ENCODE measurements around the gene SPEF1. TPM values are rescaled to one million over a fixed set of nuclear protein-coding genes. Genes with fewer than 3 reads are reported as not detected.

The SPEF1 gene
- total and polyA plus RNA-seq, 10 donors, result 0.06 to 0.11 TPM; not detected in 8

DNA sequence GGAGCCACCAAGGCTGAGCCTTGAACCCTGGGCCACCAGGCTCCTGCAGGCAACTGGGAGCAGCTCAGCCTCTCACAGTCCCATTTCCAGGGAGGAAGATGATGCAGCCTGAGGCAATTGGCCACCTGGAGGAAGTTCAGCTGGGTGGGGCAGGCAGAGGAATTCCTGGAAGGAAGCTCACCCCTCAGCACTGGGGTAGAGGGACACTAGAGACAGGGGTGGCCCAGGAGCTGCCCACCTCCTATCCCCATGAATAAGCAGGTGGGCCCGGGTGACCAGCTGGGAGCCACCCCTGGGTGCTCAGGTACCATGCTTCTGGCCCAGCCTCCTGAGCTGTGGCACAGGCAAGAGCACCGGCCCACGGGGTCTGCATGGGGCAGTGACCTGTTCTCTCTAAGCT, 52.4 kb downstream of the SPEF1 start:
- peak; percentile 62 for DNase-seq
- Histone ChIP-seq H3K9me3 (no peaks in the 10 kb centered on the region), H3K27me3 (replicated peaks in 1 of 7) (peaks cover 0 to 83% (median 10%) of the 10 kb centered on the region in 7 donors), H3K4me3 (no peak overlapping the region), H3K36me3 (no peaks in the 10 kb centered on the region), H3K27ac (peak overlapping the region in 1 of 8 donors; percentile 6), H3K4me1 (peaks cover 0 to 57% (median 21%) of the 10 kb centered on the region in 6 donors)
- intact Hi-C loops (cut with DNase I; ENCODE audit: low total_unique reads), result no loop called here
- WGBS, 5 donors, result 60 to 81% (median 65%) methylated on average over 2 to 3 of the region's 3 CpGs
- TF ChIP-seq POLR2AphosphoS5 (IDR thresholded peaks at IDR 0.05) (peak in 1 of 3 donors; percentile 20), POLR2A (IDR thresholded peaks at IDR 0.05) (no peak)

DNA sequence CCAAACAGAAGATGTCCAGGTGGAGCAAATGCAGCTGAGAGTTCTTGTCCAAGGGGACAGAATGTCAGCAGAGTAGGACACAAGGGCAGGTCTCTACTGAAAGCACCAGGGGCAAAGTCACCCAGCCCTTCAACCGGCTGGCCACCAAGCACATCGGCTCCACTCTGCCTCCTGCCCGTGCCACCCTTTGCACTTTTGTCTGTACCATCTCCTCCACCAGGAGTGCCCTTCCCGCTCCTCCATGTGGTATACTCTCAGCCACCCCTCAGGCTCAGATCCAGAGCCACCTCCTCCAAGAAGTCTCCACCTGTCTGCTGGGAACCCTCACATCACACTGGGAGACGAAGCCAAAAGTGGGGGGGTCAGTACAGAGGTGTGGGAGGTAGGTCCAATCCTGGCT, 52.9 kb downstream of the SPEF1 start:
- 77 to 90% (median 85%) methylated on average over 5 of the region's 5 CpGs for WGBS, 5 donors
- H3K27me3 ChIP-seq (replicated peaks in 1 of 7), result peaks cover 0 to 78% (median 10%) of the 10 kb centered on the region in 7 donors
- H3K4me3 ChIP-seq, result no peak overlapping the region
- no peaks in the 10 kb centered on the region for H3K9me3 ChIP-seq
- H3K27ac ChIP-seq, result peak overlapping the region in 2 of 8 donors; percentile 6 to 14
- intact Hi-C loops (cut with DNase I; ENCODE audit: low total_unique reads), result no loop called here
- TF ChIP-seq, protein P1, sequence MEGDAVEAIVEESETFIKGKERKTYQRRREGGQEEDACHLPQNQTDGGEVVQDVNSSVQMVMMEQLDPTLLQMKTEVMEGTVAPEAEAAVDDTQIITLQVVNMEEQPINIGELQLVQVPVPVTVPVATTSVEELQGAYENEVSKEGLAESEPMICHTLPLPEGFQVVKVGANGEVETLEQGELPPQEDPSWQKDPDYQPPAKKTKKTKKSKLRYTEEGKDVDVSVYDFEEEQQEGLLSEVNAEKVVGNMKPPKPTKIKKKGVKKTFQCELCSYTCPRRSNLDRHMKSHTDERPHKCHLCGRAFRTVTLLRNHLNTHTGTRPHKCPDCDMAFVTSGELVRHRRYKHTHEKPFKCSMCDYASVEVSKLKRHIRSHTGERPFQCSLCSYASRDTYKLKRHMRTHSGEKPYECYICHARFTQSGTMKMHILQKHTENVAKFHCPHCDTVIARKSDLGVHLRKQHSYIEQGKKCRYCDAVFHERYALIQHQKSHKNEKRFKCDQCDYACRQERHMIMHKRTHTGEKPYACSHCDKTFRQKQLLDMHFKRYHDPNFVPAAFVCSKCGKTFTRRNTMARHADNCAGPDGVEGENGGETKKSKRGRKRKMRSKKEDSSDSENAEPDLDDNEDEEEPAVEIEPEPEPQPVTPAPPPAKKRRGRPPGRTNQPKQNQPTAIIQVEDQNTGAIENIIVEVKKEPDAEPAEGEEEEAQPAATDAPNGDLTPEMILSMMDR (IDR thresholded peaks at IDR 0.05 in 8 of 11, conservative IDR thresholded peaks at IDR 0.05 in 3 of 11), result no peak
- no peak for TF ChIP-seq POLR2AphosphoS5 (IDR thresholded peaks at IDR 0.05)
- TF ChIP-seq POLR2A (IDR thresholded peaks at IDR 0.05), result no peak
- DNase-seq, result peak; percentile 33
- peaks cover 0 to 52% (median 18%) of the 10 kb centered on the region in 6 donors for H3K4me1 ChIP-seq
- H3K36me3 ChIP-seq, result no peaks in the 10 kb centered on the region

Other genes starting within 250 kb of the SPEF1 start
- gene GFRA4, start 118.0 kb downstream of the SPEF1 start, total RNA-seq, result not detected
- not detected for gene GFRA4, start 118.0 kb downstream of the SPEF1 start, polyA plus RNA-seq
- 10 to 100 TPM in 3 of 7 donors, 1 to 10 TPM in 4; 4.0 to 10.7 (median 9.1) TPM for gene ADAM33, start 99.4 kb downstream of the SPEF1 start, total RNA-seq
- gene ADAM33, start 99.4 kb downstream of the SPEF1 start, polyA plus RNA-seq, result 10 to 100 TPM in 1 of 3 donors, 1 to 10 TPM in 2; 5.9 to 31.6 (median 9.5) TPM
- gene SIGLEC1, start 68.8 kb downstream of the SPEF1 start, total RNA-seq, result 10 to 100 TPM in 5 of 7 donors, 1 to 10 TPM in 2; 3.0 to 50.2 (median 21.9) TPM
- 10 to 100 TPM in 2 of 3 donors, 1 to 10 TPM in 1; 8.1 to 18.4 (median 11.0) TPM for gene SIGLEC1, start 68.8 kb downstream of the SPEF1 start, polyA plus RNA-seq
- 10 to 100 TPM; 12.6 to 74.0 (median 29.9) TPM for gene HSPA12B, start 48.8 kb downstream of the SPEF1 start, total RNA-seq
- 10 to 100 TPM in 2 of 3 donors, 1 to 10 TPM in 1; 5.7 to 41.6 (median 21.3) TPM for gene HSPA12B, start 48.8 kb downstream of the SPEF1 start, polyA plus RNA-seq
- 10 to 100 TPM; 29.4 to 42.4 (median 35.1) TPM for gene ADISSP, start 13.7 kb downstream of the SPEF1 start, total RNA-seq
- 10 to 100 TPM; 31.3 to 55.5 (median 36.8) TPM for gene ADISSP, start 13.7 kb downstream of the SPEF1 start, polyA plus RNA-seq
- 10 to 100 TPM; 41.8 to 84.7 (median 57.9) TPM for gene CENPB, start 5.3 kb upstream of the SPEF1 start, total RNA-seq
- 10 to 100 TPM; 24.8 to 56.9 (median 29.3) TPM for gene CENPB, start 5.3 kb upstream of the SPEF1 start, polyA plus RNA-seq
- gene CDC25B, start 14.9 kb upstream of the SPEF1 start, total RNA-seq, result 10 to 100 TPM; 48.3 to 67.7 (median 55.1) TPM
- gene CDC25B, start 14.9 kb upstream of the SPEF1 start, polyA plus RNA-seq, result 10 to 100 TPM; 22.8 to 45.8 (median 42.9) TPM
- 10 to 100 TPM; 11.1 to 19.0 (median 17.1) TPM for gene AP5S1, start 39.1 kb upstream of the SPEF1 start, total RNA-seq
- gene AP5S1, start 39.1 kb upstream of the SPEF1 start, polyA plus RNA-seq, result 1 to 10 TPM; 5.3 to 9.6 (median 5.6) TPM
- 10 to 100 TPM; 27.2 to 45.0 (median 41.0) TPM for gene MAVS, start 65.4 kb upstream of the SPEF1 start, total RNA-seq
- gene MAVS, start 65.4 kb upstream of the SPEF1 start, polyA plus RNA-seq, result 10 to 100 TPM in 1 of 3 donors, 1 to 10 TPM in 2; 4.1 to 18.5 (median 5.2) TPM
- 10 to 100 TPM; 45.5 to 74.4 (median 67.9) TPM for gene PANK2, start 107.9 kb upstream of the SPEF1 start, total RNA-seq
- gene PANK2, start 107.9 kb upstream of the SPEF1 start, polyA plus RNA-seq, result 10 to 100 TPM; 23.0 to 36.2 (median 32.3) TPM
- 10 to 100 TPM; 22.0 to 46.8 (median 30.7) TPM for gene RNF24, start 234.1 kb upstream of the SPEF1 start, total RNA-seq
- gene RNF24, start 234.1 kb upstream of the SPEF1 start, polyA plus RNA-seq, result 1 to 10 TPM; 1.1 to 3.8 (median 1.8) TPM